Effector memory CD8-positive, alpha-beta T cell (primary cell): ENCODE data around the gene SWAP70.

Source experiments
- ATAC-seq: fragments of 150-1000 bp; cut with Tn5 transposase; replicated peaks from 2 replicates; pipeline ENCODE4 v1.10.0; 2021; ENCODE audit warnings: mild to moderate bottlenecking, moderate library complexity
- DNase-seq, 3 experiments: peaks; one replicate each; pipeline ENCODE4 v3.0.0; 2021
- H3K27ac Mint-ChIP-seq, 2 donors: one replicate each; pipeline ENCODE4 v1.8.0; 2022; ENCODE audit warnings: mild to moderate bottlenecking in 2 of 2, mixed read lengths in 2 of 2, moderate library complexity in 2 of 2
- H3K27me3 Mint-ChIP-seq, 2 donors: one replicate each; pipeline ENCODE4 v1.8.0; 2022; ENCODE audit warnings: mixed read lengths in 2 of 2
- H3K36me3 Mint-ChIP-seq: one replicate; pipeline ENCODE4 v1.8.0; 2022; ENCODE audit warnings: mild to moderate bottlenecking, moderate library complexity, mixed read lengths; ENCODE audit not compliant: insufficient read depth
- H3K4me1 Mint-ChIP-seq, 2 donors: one replicate each; pipeline ENCODE4 v1.8.0; 2022; ENCODE audit warnings: low read depth in 2 of 2, mixed read lengths in 2 of 2
- H3K4me3 Mint-ChIP-seq, 2 donors: one replicate each; pipeline ENCODE4 v1.8.0; 2022; ENCODE audit warnings: mild to moderate bottlenecking in 2 of 2, mixed read lengths in 2 of 2, moderate library complexity in 2 of 2
- H3K9me3 Mint-ChIP-seq, 2 donors: one replicate each; pipeline ENCODE4 v1.8.0; 2022; ENCODE audit warnings: mixed read lengths in 2 of 2

The SWAP70 gene

GRCh38 chr11:9708544-9708943 lies 44.7 kb downstream of the SWAP70 start:
- H3K4me1 Mint-ChIP-seq: no peaks in the 10 kb centered on the region
- no peaks in the 10 kb centered on the region for H3K36me3 Mint-ChIP-seq
- H3K27me3 Mint-ChIP-seq: no peaks in the 10 kb centered on the region
- no peak for DNase-seq
- no peak overlapping the region for H3K4me3 Mint-ChIP-seq
- H3K9me3 Mint-ChIP-seq: no peaks in the 10 kb centered on the region
- no peak for ATAC-seq
- no peak overlapping the region for H3K27ac Mint-ChIP-seq

DNA sequence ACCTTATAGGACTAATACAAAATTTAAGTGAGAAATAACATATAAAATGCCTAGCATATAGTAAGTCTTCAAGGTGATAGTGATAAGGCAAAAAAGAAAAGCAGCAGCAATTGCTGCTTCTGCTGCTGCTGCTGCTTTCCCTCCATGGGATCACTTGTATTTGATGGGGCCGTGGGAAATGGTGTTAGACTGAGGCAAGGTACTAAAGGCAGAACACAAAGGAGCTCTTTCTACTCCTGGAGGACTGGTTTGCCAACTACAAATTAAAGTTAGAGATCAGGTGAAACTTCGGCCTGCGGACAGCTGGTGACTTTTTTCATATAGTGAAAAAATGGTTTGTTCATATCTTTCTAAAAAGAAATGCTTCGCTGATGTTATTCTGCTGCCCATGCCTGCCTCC lies 46.3 kb downstream of the SWAP70 start:
- Mint-ChIP-seq H3K27ac (no peak overlapping the region), H3K27me3 (no peaks in the 10 kb centered on the region), H3K36me3 (no peaks in the 10 kb centered on the region), H3K4me1 (no peaks in the 10 kb centered on the region), H3K9me3 (no peaks in the 10 kb centered on the region), H3K4me3 (no peak overlapping the region)
- ATAC-seq (no peak), DNase-seq (no peak)

- Mint-ChIP-seq H3K4me3 (no peak overlapping the region), H3K36me3 (no peaks in the 10 kb centered on the region), H3K27ac (no peak overlapping the region), H3K4me1 (no peaks in the 10 kb centered on the region), H3K9me3 (no peaks in the 10 kb centered on the region), H3K27me3 (no peaks in the 10 kb centered on the region)
- DNase-seq (no peak), ATAC-seq (no peak)
Measured at GRCh38 chr11:9710852-9711251, 47.0 kb downstream of the SWAP70 start.

DNA sequence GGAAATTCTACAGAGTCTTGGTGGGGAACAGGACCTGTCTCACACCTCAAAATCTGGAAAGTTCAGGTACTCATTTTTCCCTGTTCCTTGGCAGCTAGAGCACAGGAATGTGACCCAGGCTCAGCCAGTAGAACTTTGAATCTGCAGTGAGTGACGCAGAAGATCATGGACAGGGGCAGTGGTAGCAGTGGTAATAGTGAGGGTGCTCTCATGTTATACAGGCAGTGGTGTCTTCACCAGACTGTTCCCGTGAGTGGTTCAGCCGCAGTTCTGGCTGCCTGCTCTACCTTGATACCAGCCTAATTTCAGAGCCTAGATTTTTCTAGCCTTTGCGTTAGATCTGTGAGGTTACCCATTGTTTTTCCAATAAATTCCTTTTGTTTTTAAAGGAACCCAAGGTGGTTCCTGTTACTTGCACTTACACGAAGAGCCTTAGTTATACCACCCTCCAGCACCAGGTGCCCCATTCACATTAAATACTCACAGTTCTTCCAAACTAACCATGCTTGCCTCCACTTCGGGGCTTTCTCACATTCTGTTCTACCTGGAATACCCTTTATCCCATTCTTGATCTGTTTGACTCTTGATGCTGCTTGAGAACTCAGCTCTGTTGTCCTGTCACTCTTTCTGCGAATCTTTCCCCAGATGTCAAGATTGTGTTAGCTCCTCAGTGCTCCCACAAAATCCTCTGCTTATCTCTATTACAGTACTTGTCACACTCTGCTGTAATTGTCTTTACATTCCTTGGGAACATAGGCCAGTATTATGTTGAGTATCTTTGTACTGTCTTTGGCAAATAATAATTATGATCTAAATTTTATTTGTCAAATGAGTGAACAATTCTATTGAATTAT lies 47.8 kb downstream of the SWAP70 start:
- Mint-ChIP-seq H3K4me3 (no peak overlapping the region), H3K27me3 (no peaks in the 10 kb centered on the region), H3K4me1 (peaks cover 0 to 3% of the 10 kb centered on the region in 2 donors), H3K9me3 (no peaks in the 10 kb centered on the region), H3K27ac (no peak overlapping the region), H3K36me3 (no peaks in the 10 kb centered on the region)
- DNase-seq (no peak), ATAC-seq (no peak)

DNA sequence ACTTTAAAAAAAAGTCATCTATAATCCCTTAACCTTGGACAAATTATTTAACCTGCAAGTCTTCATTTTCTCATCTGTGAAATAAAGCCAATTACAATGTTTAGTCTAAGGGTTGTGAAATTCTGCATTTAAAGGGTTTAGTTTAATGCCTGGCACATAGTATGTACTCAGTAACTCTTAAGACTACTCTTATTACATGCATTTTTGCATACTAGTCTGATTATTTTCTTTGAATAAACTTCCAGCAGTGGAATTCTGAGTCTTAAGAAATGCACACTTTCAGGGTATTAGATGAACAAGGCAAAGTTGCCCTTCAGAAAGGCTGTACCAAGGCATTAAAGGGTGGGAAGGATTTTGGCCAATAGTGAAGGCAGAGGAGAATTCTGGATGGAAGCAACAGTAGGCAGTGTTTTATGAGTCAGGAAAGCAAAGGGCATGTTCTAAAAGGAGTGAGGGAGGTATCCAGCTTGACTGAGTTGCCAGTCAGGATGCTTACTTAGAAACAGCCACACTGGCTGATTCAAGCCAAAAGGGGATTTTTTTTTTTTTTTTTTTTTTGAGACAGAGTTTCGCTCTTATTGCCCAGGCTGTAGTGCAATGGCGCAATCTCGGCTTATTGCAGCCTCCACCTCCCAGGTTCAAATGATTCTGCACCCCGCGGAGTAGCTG lies 50.5 kb downstream of the SWAP70 start:
- Mint-ChIP-seq H3K36me3 (no peaks in the 10 kb centered on the region), H3K9me3 (no peaks in the 10 kb centered on the region), H3K4me3 (no peak overlapping the region), H3K27me3 (no peaks in the 10 kb centered on the region), H3K27ac (no peak overlapping the region), H3K4me1 (peaks cover 0 to 3% of the 10 kb centered on the region in 2 donors)
- ATAC-seq (no peak), DNase-seq (no peak)

DNA sequence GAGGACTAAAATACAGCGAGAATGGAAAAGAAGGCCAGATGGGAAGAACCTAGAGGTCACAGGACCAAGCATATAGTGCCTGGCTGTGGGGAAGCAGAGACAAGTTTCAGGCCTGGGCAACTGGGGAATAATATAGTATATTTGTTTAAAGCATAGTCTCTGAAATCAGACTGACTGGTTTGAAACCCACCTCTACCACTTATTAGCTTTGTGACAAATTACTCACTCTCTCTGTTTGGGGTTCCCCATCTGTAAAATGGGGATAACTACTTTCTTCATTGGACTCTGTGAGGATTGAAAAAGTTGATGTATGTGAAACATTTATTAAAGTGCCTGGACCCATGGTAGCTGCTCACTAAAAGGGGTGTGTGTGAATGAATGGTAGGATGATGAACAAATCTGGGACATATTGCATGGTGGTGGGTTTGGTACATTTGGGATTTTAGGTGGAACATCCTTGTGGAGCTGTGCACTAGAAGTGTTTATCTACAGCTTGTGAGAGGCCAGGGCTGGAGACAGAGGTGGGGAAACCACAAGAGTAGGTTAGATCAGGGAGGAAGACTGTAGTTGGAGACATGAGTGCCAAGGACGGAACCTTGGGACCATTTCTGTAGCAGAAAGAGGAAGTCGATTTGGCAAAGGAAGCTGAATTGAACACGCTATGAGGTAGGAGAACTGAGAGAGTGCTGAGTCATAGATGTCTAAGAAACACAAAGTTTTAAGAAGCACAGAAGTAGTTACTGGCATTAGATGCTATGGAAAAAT lies 52.6 kb downstream of the SWAP70 start:
- no peaks in the 10 kb centered on the region for H3K36me3 Mint-ChIP-seq
- no peak for DNase-seq
- H3K4me1 Mint-ChIP-seq: peaks cover 0 to 3% of the 10 kb centered on the region in 2 donors
- no peaks in the 10 kb centered on the region for H3K27me3 Mint-ChIP-seq
- H3K4me3 Mint-ChIP-seq: no peak overlapping the region
- no peaks in the 10 kb centered on the region for H3K9me3 Mint-ChIP-seq
- no peak overlapping the region for H3K27ac Mint-ChIP-seq
- no peak for ATAC-seq

DNA sequence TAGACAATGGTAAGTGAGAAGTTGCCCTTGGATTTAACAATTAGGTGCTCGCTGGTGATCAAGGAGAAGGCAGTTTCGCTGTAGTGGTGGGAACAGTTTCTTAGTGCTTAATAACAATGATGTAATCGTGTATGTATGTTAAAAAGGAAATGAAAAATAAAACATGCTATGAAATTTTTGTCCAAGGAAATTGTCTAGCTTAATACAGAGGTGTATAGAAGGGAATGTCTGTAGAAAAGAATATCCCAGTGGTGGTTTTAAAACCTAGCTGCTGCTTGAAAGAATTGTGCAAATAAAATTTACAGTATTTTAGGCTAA lies 53.1 kb downstream of the SWAP70 start:
- no peaks in the 10 kb centered on the region for H3K27me3 Mint-ChIP-seq
- ATAC-seq (no peak), DNase-seq (no peak)
- H3K4me1 Mint-ChIP-seq: peaks cover 0 to 3% of the 10 kb centered on the region in 2 donors
- no peaks in the 10 kb centered on the region for H3K9me3 Mint-ChIP-seq
- no peak overlapping the region for H3K27ac Mint-ChIP-seq
- H3K4me3 Mint-ChIP-seq: no peak overlapping the region
- H3K36me3 Mint-ChIP-seq: no peaks in the 10 kb centered on the region

- no peak for DNase-seq
- Mint-ChIP-seq H3K4me3 (no peak overlapping the region), H3K36me3 (no peaks in the 10 kb centered on the region), H3K9me3 (no peaks in the 10 kb centered on the region), H3K4me1 (peaks cover 0 to 3% of the 10 kb centered on the region in 2 donors), H3K27ac (no peak overlapping the region), H3K27me3 (no peaks in the 10 kb centered on the region)
- no peak for ATAC-seq
Measured at GRCh38 chr11:9717719-9718118, 53.8 kb downstream of the SWAP70 start.

GRCh38 chr11:9718147-9718546 lies 54.3 kb downstream of the SWAP70 start:
- DNase-seq (no peak), ATAC-seq (no peak)
- Mint-ChIP-seq H3K27ac (no peak overlapping the region), H3K36me3 (no peaks in the 10 kb centered on the region), H3K4me1 (peaks cover 0 to 3% of the 10 kb centered on the region in 2 donors), H3K27me3 (no peaks in the 10 kb centered on the region), H3K9me3 (no peaks in the 10 kb centered on the region), H3K4me3 (no peak overlapping the region)

DNA sequence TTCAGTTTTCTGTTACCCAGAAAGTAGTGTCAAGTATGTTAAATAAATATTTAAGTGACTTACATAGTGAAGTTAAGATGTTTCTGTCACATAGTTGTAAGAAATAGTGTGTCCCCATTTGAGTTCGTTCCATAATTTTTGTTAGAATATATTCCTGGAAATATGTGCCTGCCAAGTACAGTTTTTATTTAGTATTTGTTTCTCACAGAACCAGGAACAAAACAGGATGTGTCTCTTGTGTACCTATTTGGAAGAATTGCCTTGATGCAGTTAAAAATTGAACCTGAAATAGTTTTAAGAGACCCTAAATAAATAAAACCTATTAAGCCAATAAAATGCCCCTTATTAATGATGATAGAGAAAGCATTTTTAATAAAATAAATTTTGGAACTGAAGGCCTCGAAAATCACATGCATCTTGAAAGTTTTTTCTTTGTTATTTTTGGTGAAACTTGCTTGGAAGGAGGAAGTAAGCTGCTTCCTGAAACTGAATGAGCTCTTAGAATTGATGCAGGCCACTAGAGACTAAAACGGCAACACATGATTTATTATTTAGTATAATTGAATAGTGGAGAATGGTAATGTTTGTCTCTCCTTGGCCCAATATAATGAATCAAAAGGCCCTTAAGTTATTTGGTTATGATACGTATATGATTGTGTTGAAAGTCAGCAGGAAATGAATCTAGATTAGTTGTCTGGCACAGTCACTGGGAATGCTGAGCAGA lies 55.9 kb downstream of the SWAP70 start:
- H3K27ac Mint-ChIP-seq: no peak overlapping the region
- no peak overlapping the region for H3K4me3 Mint-ChIP-seq
- no peak for ATAC-seq
- peaks cover 0 to 3% of the 10 kb centered on the region in 2 donors for H3K4me1 Mint-ChIP-seq
- no peaks in the 10 kb centered on the region for H3K27me3 Mint-ChIP-seq
- H3K36me3 Mint-ChIP-seq: no peaks in the 10 kb centered on the region
- no peak for DNase-seq
- no peaks in the 10 kb centered on the region for H3K9me3 Mint-ChIP-seq

DNA sequence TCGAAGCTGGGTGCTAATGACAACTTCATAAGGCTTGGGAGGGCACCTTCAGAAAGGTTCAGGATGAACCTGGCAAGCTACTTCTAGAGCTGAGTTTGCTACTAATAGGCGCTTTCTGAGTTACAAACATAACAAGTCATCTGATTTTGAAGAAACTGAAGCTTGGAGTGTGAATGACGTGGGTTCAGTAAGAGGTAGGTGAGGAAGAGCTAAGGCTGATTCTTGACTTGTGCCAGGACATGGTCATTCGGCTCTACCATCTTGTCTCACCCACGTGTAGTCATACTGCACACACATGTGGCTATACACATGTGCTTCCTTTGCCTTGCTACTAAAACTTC lies 56.4 kb downstream of the SWAP70 start:
- H3K27me3 Mint-ChIP-seq: no peaks in the 10 kb centered on the region
- H3K4me3 Mint-ChIP-seq: no peak overlapping the region
- no peak for ATAC-seq
- DNase-seq: no peak
- peaks cover 0 to 3% of the 10 kb centered on the region in 2 donors for H3K4me1 Mint-ChIP-seq
- no peaks in the 10 kb centered on the region for H3K9me3 Mint-ChIP-seq
- H3K27ac Mint-ChIP-seq: no peak overlapping the region
- no peaks in the 10 kb centered on the region for H3K36me3 Mint-ChIP-seq

GRCh38 chr11:9722023-9722422 lies 58.1 kb downstream of the SWAP70 start:
- ATAC-seq (no peak), DNase-seq (no peak)
- H3K36me3 Mint-ChIP-seq: peaks cover 3% of the 10 kb centered on the region
- H3K4me3 Mint-ChIP-seq: no peak overlapping the region
- no peaks in the 10 kb centered on the region for H3K4me1 Mint-ChIP-seq
- H3K9me3 Mint-ChIP-seq: no peaks in the 10 kb centered on the region
- no peak overlapping the region for H3K27ac Mint-ChIP-seq
- no peaks in the 10 kb centered on the region for H3K27me3 Mint-ChIP-seq

- Mint-ChIP-seq H3K4me1 (no peaks in the 10 kb centered on the region), H3K4me3 (no peak overlapping the region), H3K27me3 (no peaks in the 10 kb centered on the region), H3K36me3 (peaks cover 3% of the 10 kb centered on the region), H3K27ac (no peak overlapping the region), H3K9me3 (no peaks in the 10 kb centered on the region)
- ATAC-seq: no peak
- DNase-seq: no peak
Measured at GRCh38 chr11:9722893-9723292, 59.0 kb downstream of the SWAP70 start.
